K562 (cell line): ENCODE measurements around the gene CYRIA. TPM values are rescaled to one million over a fixed set of nuclear protein-coding genes. Genes with fewer than 3 reads are reported as not detected.

ENCODE experiments used
- IRF9 ChIP-seq: fragments of 450-650 bp; IDR thresholded peaks from 2 replicates; pipeline ENCODE4 v1.6.1; 2016; ENCODE audit warnings: missing biosample characterization, missing genetic modification characterization
- LCOR ChIP-seq: sonication (generic); formaldehyde crosslinking; IDR thresholded peaks from 2 replicates; pipeline ENCODE4 v1.8.0; 2022; ENCODE audit warnings: mild to moderate bottlenecking, missing genetic modification reagents
- REST ChIP-seq, 2 experiments: fragments of 450-650 bp; formaldehyde crosslinking in 1 of 2; IDR thresholded peaks; 2 replicates each; pipeline versions ENCODE4 v1.4.0 to v1.6.1; 2014 to 2020; ENCODE audit warnings: mild to moderate bottlenecking in 2 of 2, borderline replicate concordance in 1 of 2, low read depth in 1 of 2
- SMAD4 ChIP-seq: fragments of 250-450 bp; sonication (Bioruptor Pico); conservative IDR thresholded peaks from 2 replicates; pipeline ENCODE4 v1.8.0; 2021; ENCODE audit warnings: inconsistent platforms, mild to moderate bottlenecking, moderate library complexity
- ZSCAN32 ChIP-seq: fragments of 450-650 bp; formaldehyde crosslinking; IDR thresholded peaks from 2 replicates; pipeline ENCODE4 v1.4.0; 2020; ENCODE audit warnings: mild to moderate bottlenecking, moderate library complexity
- polyA plus RNA-seq, 8 experiments: library from polyadenylated mRNA; depleted of rRNA in 4 of 8; stranded (reverse) in 5 of 8; unstranded in 3 of 8; fragments of >200 nt; fragmentation: Nextera tagmentation in 2 of 8; fragmentation: Illumina TruSeq in 1 of 8; extraction: Ambion mirVana in 2 of 8; extraction: Trizol in 1 of 8; gene quantifications; 2 replicates each; pipeline versions ENCODE4 v1.2.1 to v1.2.3, GENCODE V29; 2011 to 2014; ENCODE audit warnings: inconsistent platforms in 1 of 8, missing spikeins in 1 of 8
- total RNA-seq, 7 experiments: library from RNA; depleted of rRNA in 6 of 7; stranded (reverse); fragments of >200 nt in 6 of 7; fragmentation: Illumina TruSeq in 2 of 7; extraction: Trizol in 2 of 7; gene quantifications; 2 replicates each; pipeline versions ENCODE4 v1.2.1 to v1.2.3, GENCODE V29; 2011 to 2021; ENCODE audit warnings: low replicate concordance in 1 of 7
- TF ChIP-seq, protein P1 (sequence below): fragments of 450-650 bp; IDR thresholded peaks from 2 replicates; pipeline ENCODE4 v1.6.1; 2016; ENCODE audit warnings: mild to moderate bottlenecking, moderate library complexity

Gene CYRIA
- total and polyA plus RNA-seq, 9 of the 15 experiments (the other 6 are each of a cell fraction or from before 2014, with no cell fraction given) = 0.84 to 5.6 (median 3.0) TPM

- TF ChIP-seq REST (IDR thresholded peaks at IDR 0.05; ENCODE audit: borderline replicate concordance) = no peak
- 0 out of 2 replicates have a peak, but pooled peaks have one; percentile 38 for TF ChIP-seq REST (CRISPR knock-in tag; IDR thresholded peaks at IDR 0.05; ENCODE audit: low read depth)
- TF ChIP-seq LCOR = 0 out of 2 replicates have a peak, but pooled peaks have one; percentile 33
- TF ChIP-seq IRF9 = 0 out of 2 replicates have a peak, but pooled peaks have one; percentile 20
- 0 out of 2 replicates have a peak, but pooled peaks have one; percentile 21 for TF ChIP-seq SMAD4 (CRISPR knock-in tag)
- TF ChIP-seq, protein P1, sequence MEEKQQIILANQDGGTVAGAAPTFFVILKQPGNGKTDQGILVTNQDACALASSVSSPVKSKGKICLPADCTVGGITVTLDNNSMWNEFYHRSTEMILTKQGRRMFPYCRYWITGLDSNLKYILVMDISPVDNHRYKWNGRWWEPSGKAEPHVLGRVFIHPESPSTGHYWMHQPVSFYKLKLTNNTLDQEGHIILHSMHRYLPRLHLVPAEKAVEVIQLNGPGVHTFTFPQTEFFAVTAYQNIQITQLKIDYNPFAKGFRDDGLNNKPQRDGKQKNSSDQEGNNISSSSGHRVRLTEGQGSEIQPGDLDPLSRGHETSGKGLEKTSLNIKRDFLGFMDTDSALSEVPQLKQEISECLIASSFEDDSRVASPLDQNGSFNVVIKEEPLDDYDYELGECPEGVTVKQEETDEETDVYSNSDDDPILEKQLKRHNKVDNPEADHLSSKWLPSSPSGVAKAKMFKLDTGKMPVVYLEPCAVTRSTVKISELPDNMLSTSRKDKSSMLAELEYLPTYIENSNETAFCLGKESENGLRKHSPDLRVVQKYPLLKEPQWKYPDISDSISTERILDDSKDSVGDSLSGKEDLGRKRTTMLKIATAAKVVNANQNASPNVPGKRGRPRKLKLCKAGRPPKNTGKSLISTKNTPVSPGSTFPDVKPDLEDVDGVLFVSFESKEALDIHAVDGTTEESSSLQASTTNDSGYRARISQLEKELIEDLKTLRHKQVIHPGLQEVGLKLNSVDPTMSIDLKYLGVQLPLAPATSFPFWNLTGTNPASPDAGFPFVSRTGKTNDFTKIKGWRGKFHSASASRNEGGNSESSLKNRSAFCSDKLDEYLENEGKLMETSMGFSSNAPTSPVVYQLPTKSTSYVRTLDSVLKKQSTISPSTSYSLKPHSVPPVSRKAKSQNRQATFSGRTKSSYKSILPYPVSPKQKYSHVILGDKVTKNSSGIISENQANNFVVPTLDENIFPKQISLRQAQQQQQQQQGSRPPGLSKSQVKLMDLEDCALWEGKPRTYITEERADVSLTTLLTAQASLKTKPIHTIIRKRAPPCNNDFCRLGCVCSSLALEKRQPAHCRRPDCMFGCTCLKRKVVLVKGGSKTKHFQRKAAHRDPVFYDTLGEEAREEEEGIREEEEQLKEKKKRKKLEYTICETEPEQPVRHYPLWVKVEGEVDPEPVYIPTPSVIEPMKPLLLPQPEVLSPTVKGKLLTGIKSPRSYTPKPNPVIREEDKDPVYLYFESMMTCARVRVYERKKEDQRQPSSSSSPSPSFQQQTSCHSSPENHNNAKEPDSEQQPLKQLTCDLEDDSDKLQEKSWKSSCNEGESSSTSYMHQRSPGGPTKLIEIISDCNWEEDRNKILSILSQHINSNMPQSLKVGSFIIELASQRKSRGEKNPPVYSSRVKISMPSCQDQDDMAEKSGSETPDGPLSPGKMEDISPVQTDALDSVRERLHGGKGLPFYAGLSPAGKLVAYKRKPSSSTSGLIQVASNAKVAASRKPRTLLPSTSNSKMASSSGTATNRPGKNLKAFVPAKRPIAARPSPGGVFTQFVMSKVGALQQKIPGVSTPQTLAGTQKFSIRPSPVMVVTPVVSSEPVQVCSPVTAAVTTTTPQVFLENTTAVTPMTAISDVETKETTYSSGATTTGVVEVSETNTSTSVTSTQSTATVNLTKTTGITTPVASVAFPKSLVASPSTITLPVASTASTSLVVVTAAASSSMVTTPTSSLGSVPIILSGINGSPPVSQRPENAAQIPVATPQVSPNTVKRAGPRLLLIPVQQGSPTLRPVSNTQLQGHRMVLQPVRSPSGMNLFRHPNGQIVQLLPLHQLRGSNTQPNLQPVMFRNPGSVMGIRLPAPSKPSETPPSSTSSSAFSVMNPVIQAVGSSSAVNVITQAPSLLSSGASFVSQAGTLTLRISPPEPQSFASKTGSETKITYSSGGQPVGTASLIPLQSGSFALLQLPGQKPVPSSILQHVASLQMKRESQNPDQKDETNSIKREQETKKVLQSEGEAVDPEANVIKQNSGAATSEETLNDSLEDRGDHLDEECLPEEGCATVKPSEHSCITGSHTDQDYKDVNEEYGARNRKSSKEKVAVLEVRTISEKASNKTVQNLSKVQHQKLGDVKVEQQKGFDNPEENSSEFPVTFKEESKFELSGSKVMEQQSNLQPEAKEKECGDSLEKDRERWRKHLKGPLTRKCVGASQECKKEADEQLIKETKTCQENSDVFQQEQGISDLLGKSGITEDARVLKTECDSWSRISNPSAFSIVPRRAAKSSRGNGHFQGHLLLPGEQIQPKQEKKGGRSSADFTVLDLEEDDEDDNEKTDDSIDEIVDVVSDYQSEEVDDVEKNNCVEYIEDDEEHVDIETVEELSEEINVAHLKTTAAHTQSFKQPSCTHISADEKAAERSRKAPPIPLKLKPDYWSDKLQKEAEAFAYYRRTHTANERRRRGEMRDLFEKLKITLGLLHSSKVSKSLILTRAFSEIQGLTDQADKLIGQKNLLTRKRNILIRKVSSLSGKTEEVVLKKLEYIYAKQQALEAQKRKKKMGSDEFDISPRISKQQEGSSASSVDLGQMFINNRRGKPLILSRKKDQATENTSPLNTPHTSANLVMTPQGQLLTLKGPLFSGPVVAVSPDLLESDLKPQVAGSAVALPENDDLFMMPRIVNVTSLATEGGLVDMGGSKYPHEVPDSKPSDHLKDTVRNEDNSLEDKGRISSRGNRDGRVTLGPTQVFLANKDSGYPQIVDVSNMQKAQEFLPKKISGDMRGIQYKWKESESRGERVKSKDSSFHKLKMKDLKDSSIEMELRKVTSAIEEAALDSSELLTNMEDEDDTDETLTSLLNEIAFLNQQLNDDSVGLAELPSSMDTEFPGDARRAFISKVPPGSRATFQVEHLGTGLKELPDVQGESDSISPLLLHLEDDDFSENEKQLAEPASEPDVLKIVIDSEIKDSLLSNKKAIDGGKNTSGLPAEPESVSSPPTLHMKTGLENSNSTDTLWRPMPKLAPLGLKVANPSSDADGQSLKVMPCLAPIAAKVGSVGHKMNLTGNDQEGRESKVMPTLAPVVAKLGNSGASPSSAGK = 0 out of 2 replicates have a peak, but pooled peaks have one; percentile 3
- TF ChIP-seq ZSCAN32 (CRISPR knock-in tag) = peak; percentile 63; the same call in 1 of the 2 replicates
- TF ChIP-seq, all 486 proteins: peak for 16
Observed at GRCh38 chr2:16640867-16641266, 24.8 kb downstream of the CYRIA start (continued).
